ENCODE results near the gene CDYL. TPM values are rescaled to one million over a fixed set of nuclear protein-coding genes. Genes with fewer than 3 reads are reported as not detected.

CDYL gene
- total RNA-seq, result 10 to 100 TPM; 32.1 to 61.4 (median 39.0) TPM

- TF ChIP-seq CTCF (IDR thresholded peaks at IDR 0.05) (no peak), POLR2A (IDR thresholded peaks at IDR 0.05) (no peak)
- intact Hi-C loops (cut with DNase I; ENCODE audit: low total_unique reads), result no loop called here
- no CpG with 5 or more reads among the region's 55 CpGs for WGBS, 2 donors
Observed at GRCh38 chr6:4776131-4776492, at the start of gene CDYL. TSS of gene CDYL (plus strand) at chr6:4776404. CDS start at chr6:4776784, 380 bp downstream.

GRCh38 chr6:4726645-4727044 lies 49.6 kb upstream of the CDYL start:
- no peak overlapping the region for H3K4me3 ChIP-seq (ENCODE audit: low read depth, poor library complexity, severe bottlenecking)
- intact Hi-C loops (cut with DNase I; ENCODE audit: low total_unique reads), result no loop called here
- WGBS, 2 donors, result 81 to 84% methylated on average over 1 of the region's 1 CpG
- TF ChIP-seq CTCF (IDR thresholded peaks at IDR 0.05) (no peak), POLR2A (IDR thresholded peaks at IDR 0.05) (no peak)
- no peak for DNase-seq (ENCODE audit: low spot score in 2 of 2)

More at GRCh38 chr6:4776131-4776492, at the start of gene CDYL:
- H3K4me3 ChIP-seq (ENCODE audit: low read depth, poor library complexity, severe bottlenecking), result peak within 1 kb of the TSS; percentile 50
- peak; percentile 80 to 97 for DNase-seq (ENCODE audit: low spot score in 2 of 2)

GRCh38 chr6:4727217-4727616 lies 49.0 kb upstream of the CDYL start:
- TF ChIP-seq CTCF (IDR thresholded peaks at IDR 0.05) (no peak), POLR2A (IDR thresholded peaks at IDR 0.05) (no peak)
- no peak overlapping the region for H3K4me3 ChIP-seq (ENCODE audit: low read depth, poor library complexity, severe bottlenecking)
- no peak for DNase-seq (ENCODE audit: low spot score in 2 of 2)
- intact Hi-C loops (cut with DNase I; ENCODE audit: low total_unique reads), result no loop called here

- DNase-seq (ENCODE audit: low spot score in 2 of 2), result no peak
- TF ChIP-seq CTCF (IDR thresholded peaks at IDR 0.05), result no peak
- no peak for TF ChIP-seq POLR2A (IDR thresholded peaks at IDR 0.05)
- 42 to 44% methylated on average over 8 of the region's 8 CpGs for WGBS, 2 donors
- intact Hi-C loops (cut with DNase I; ENCODE audit: low total_unique reads), result no loop called here
- H3K4me3 ChIP-seq (ENCODE audit: low read depth, poor library complexity, severe bottlenecking), result no peak overlapping the region
Observed at GRCh38 chr6:4727671-4728435, 48.4 kb upstream of the CDYL start.

- no peak for DNase-seq (ENCODE audit: low spot score in 2 of 2)
- TF ChIP-seq POLR2A (IDR thresholded peaks at IDR 0.05), result no peak
- TF ChIP-seq CTCF (IDR thresholded peaks at IDR 0.05), result no peak
- intact Hi-C loops (cut with DNase I; ENCODE audit: low total_unique reads), result no loop called here
- no peak overlapping the region for H3K4me3 ChIP-seq (ENCODE audit: low read depth, poor library complexity, severe bottlenecking)
- WGBS, 2 donors, result 75 to 77% methylated on average over 4 of the region's 4 CpGs
Observed at GRCh38 chr6:4728436-4728769, 47.8 kb upstream of the CDYL start.

- TF ChIP-seq POLR2A (IDR thresholded peaks at IDR 0.05), result no peak
- no peak for TF ChIP-seq CTCF (IDR thresholded peaks at IDR 0.05)
- intact Hi-C loops (cut with DNase I; ENCODE audit: low total_unique reads), result no loop called here
- WGBS, 2 donors, result 50 to 70% methylated on average over 2 of the region's 2 CpGs
- no peak overlapping the region for H3K4me3 ChIP-seq (ENCODE audit: low read depth, poor library complexity, severe bottlenecking)
- no peak for DNase-seq (ENCODE audit: low spot score in 2 of 2)
Observed at GRCh38 chr6:4728926-4729325, 47.3 kb upstream of the CDYL start.

All from lower leg skin (tissue), 4 donors.